H9 (cell line): ENCODE data around the gene GCSH. TPM values are rescaled to one million over a fixed set of nuclear protein-coding genes. Genes with fewer than 3 reads are reported as not detected.
A peak's percentile ranks its signal among the peaks of the same experiment; 100 is the strongest.

Experiments used
- DNase-seq: peaks from one replicate; pipeline ENCODE4 v3.0.0-alpha.2; 2017
- H2AFZ ChIP-seq: one replicate; pipeline ENCODE4 v1.6.1; 2013; ENCODE audit warnings: mild to moderate bottlenecking, low read length, control low read depth, moderate library complexity
- H2AK5ac ChIP-seq: 2 replicates; pipeline ENCODE4 v1.6.1; 2013; ENCODE audit warnings: low read length, control low read depth, mixed read lengths; ENCODE audit not compliant: insufficient read length
- H2BK120ac ChIP-seq: one replicate; pipeline ENCODE4 v1.6.1; 2013; ENCODE audit warnings: low read depth, mild to moderate bottlenecking, low read length, control low read depth, inconsistent platforms; ENCODE audit not compliant: poor library complexity, severe bottlenecking
- H2BK12ac ChIP-seq: 2 replicates; pipeline ENCODE4 v1.6.1; 2013; ENCODE audit warnings: low read length, control low read depth, mixed read lengths, low read depth; ENCODE audit not compliant: insufficient read length
- H2BK15ac ChIP-seq: 2 replicates; pipeline ENCODE4 v1.6.1; 2013; ENCODE audit warnings: low read depth, low read length, control low read depth
- H2BK20ac ChIP-seq: one replicate; pipeline ENCODE4 v1.6.1; 2013; ENCODE audit warnings: low read depth, mild to moderate bottlenecking, low read length, control low read depth, inconsistent platforms; ENCODE audit not compliant: poor library complexity, severe bottlenecking
- H2BK5ac ChIP-seq: 2 replicates; pipeline ENCODE4 v1.6.1; 2013; ENCODE audit warnings: low read length, control low read depth, mixed read lengths; ENCODE audit not compliant: insufficient read length
- H3K14ac ChIP-seq: 2 replicates; pipeline ENCODE4 v1.6.1; 2013; ENCODE audit warnings: low read length, control low read depth; ENCODE audit not compliant: insufficient read depth
- H3K18ac ChIP-seq: 2 replicates; pipeline ENCODE4 v1.6.1; 2013; ENCODE audit warnings: low read depth, mild to moderate bottlenecking, mixed read lengths, low read length, control low read depth; ENCODE audit not compliant: insufficient read length
- H3K23ac ChIP-seq: 2 replicates; pipeline ENCODE4 v1.6.1; 2013; ENCODE audit warnings: low read length, control low read depth, mixed read lengths, low read depth; ENCODE audit not compliant: insufficient read length
- H3K23me2 ChIP-seq: 2 replicates; pipeline ENCODE4 v1.6.1; 2013; ENCODE audit warnings: low read depth, mild to moderate bottlenecking, mixed read lengths, low read length, control low read depth; ENCODE audit not compliant: insufficient read length, poor library complexity, severe bottlenecking
- H3K27ac ChIP-seq: 2 replicates; pipeline ENCODE4 v1.5.1; 2013; ENCODE audit warnings: low read length, control low read depth, mixed read lengths, low read depth; ENCODE audit not compliant: insufficient read length
- H3K27me3 ChIP-seq: 2 replicates; pipeline ENCODE4 v1.6.1; 2013; ENCODE audit warnings: low read length, control low read depth, inconsistent platforms; ENCODE audit not compliant: insufficient read depth
- H3K4ac ChIP-seq: 2 replicates; pipeline ENCODE4 v1.6.1; 2013; ENCODE audit warnings: low read depth, mild to moderate bottlenecking, control low read depth, inconsistent platforms, low read length, moderate library complexity
- H3K4me1 ChIP-seq: 2 replicates; pipeline ENCODE4 v1.6.1; 2013; ENCODE audit warnings: low read length, control low read depth, inconsistent platforms; ENCODE audit not compliant: insufficient read depth
- H3K4me2 ChIP-seq: 2 replicates; pipeline ENCODE4 v1.6.1; 2013; ENCODE audit warnings: low read length, control low read depth, mixed read lengths; ENCODE audit not compliant: insufficient read length, insufficient read depth
- H3K56ac ChIP-seq: 2 replicates; pipeline ENCODE4 v1.6.1; 2013; ENCODE audit warnings: low read depth, mild to moderate bottlenecking, mixed read lengths, low read length, control low read depth; ENCODE audit not compliant: insufficient read length
- H3K79me1 ChIP-seq: 2 replicates; pipeline ENCODE4 v1.6.1; 2013; ENCODE audit warnings: low read depth, mild to moderate bottlenecking, moderate library complexity, low read length, control low read depth, inconsistent platforms; ENCODE audit not compliant: insufficient read depth, poor library complexity, severe bottlenecking
- H3K79me2 ChIP-seq: 2 replicates; pipeline ENCODE4 v1.6.1; 2013; ENCODE audit warnings: low read length, control low read depth, inconsistent platforms; ENCODE audit not compliant: insufficient read depth
- H3K9ac ChIP-seq: 2 replicates; pipeline ENCODE4 v1.6.1; 2013; ENCODE audit warnings: low read length, control low read depth, mixed read lengths; ENCODE audit not compliant: insufficient read length; ENCODE audit errors: extremely low read depth
- H3K9me3 ChIP-seq: one replicate; pipeline ENCODE4 v1.6.1; 2013; ENCODE audit warnings: low read depth, low read length, inconsistent platforms; ENCODE audit not compliant: control insufficient read depth
- H3T11ph ChIP-seq: one replicate; pipeline ENCODE4 v1.6.1; 2013; ENCODE audit warnings: mild to moderate bottlenecking, low read length, control low read depth, inconsistent platforms
- H4K20me1 ChIP-seq: one replicate; pipeline ENCODE4 v1.6.1; 2013; ENCODE audit not compliant: control insufficient read depth, insufficient read length, insufficient read depth
- H4K5ac ChIP-seq: 2 replicates; pipeline ENCODE4 v1.6.1; 2013; ENCODE audit warnings: low read depth, mild to moderate bottlenecking, mixed read lengths, low read length, control low read depth; ENCODE audit not compliant: insufficient read length
- H4K8ac ChIP-seq: replicated peaks from 2 replicates; pipeline ENCODE4 v1.6.1; 2013; ENCODE audit warnings: low read length, control low read depth, mixed read lengths, low read depth; ENCODE audit not compliant: insufficient read length
- H4K91ac ChIP-seq: 2 replicates; pipeline ENCODE4 v1.6.1; 2013; ENCODE audit warnings: low read depth, mild to moderate bottlenecking, moderate library complexity, mixed read lengths, low read length, control low read depth; ENCODE audit not compliant: insufficient read length
- H3K27ac Mint-ChIP-seq, 3 experiments: 2 replicates in 2 of 3; 3 replicates in 1 of 3; pipeline ENCODE4 v1.8.0; 2020 to 2021; ENCODE audit warnings: mixed read lengths in 3 of 3, mild to moderate bottlenecking in 1 of 3, moderate library complexity in 1 of 3
- H3K27me3 Mint-ChIP-seq: 2 replicates; pipeline ENCODE4 v1.8.0; 2021; ENCODE audit warnings: low read depth, mild to moderate bottlenecking, moderate library complexity, mixed read lengths
- H3K36me3 Mint-ChIP-seq, 3 experiments: 2 replicates in 2 of 3; 3 replicates in 1 of 3; pipeline ENCODE4 v1.8.0; 2020 to 2021; ENCODE audit warnings: low read depth in 3 of 3, mixed read lengths in 3 of 3; ENCODE audit not compliant: insufficient read depth in 1 of 3
- H3K4me1 Mint-ChIP-seq, 2 experiments: 2 replicates each; pipeline ENCODE4 v1.8.0; 2020; ENCODE audit warnings: mixed read lengths in 2 of 2
- H3K4me3 Mint-ChIP-seq, 2 experiments: 2 replicates in 1 of 2; 3 replicates in 1 of 2; pipeline ENCODE4 v1.8.0; 2020 to 2021; ENCODE audit warnings: mild to moderate bottlenecking in 2 of 2, mixed read lengths in 2 of 2, moderate library complexity in 1 of 2
- H3K9me3 Mint-ChIP-seq, 2 experiments: 2 replicates in 1 of 2; 3 replicates in 1 of 2; pipeline ENCODE4 v1.8.0; 2020; ENCODE audit warnings: mild to moderate bottlenecking in 2 of 2, mixed read lengths in 2 of 2, moderate library complexity in 1 of 2
- WGBS: extraction: QIAGEN DNeasy Blood & Tissue Kit; methylation state at CpG from one replicate; pipeline ENCODE4 v1.1.7; 2013; ENCODE audit warnings: missing lambda C conversion rate, low lambda C conversion rate, mixed read lengths; ENCODE audit not compliant: insufficient read length; ENCODE audit errors: extremely low coverage; 5-methylcytosine and 5-hydroxymethylcytosine counted together
- total RNA-seq: library from RNA; stranded (reverse); gene quantifications from 2 replicates; pipeline ENCODE4 v1.2.1, GENCODE V29; 2021
- TF ChIP-seq, protein P1 (sequence below): fragments of 200-600 bp; sonication (generic); conservative IDR thresholded peaks from 3 replicates; pipeline ENCODE4 v1.8.0; 2021; ENCODE audit warnings: antibody characterized with exemption, mild to moderate bottlenecking

The GCSH gene
- total RNA-seq, 1 experiment from 2014 or later = 87.4 TPM

GRCh38 chr16:81070979-81071378 is 25.2 kb downstream of the GCSH start:
- H3K27me3 Mint-ChIP-seq = no peaks in the 10 kb centered on the region; the same call in 1 of the 2 replicates
- no peak overlapping the region for H3K4me2 ChIP-seq
- H3K79me1 ChIP-seq = no peaks in the 10 kb centered on the region
- no peaks in the 10 kb centered on the region for H3K9me3 Mint-ChIP-seq
- no peak overlapping the region for H3T11ph ChIP-seq
- no peaks in the 10 kb centered on the region for H3K36me3 Mint-ChIP-seq
- H2BK12ac ChIP-seq = no peak overlapping the region
- no peak for DNase-seq
- no CpG with 5 or more reads among the region's 8 CpGs for WGBS
- no peak overlapping the region for H3K4ac ChIP-seq
- H2BK20ac ChIP-seq = no peak overlapping the region
- no peak overlapping the region for H2BK15ac ChIP-seq
- H3K23ac ChIP-seq = no peak overlapping the region
- no peak overlapping the region for H2AFZ ChIP-seq
- no peaks in the 10 kb centered on the region for H3K27me3 ChIP-seq
- no peaks in the 10 kb centered on the region for H3K9me3 ChIP-seq
- no peaks in the 10 kb centered on the region for H3K23me2 ChIP-seq
- no peak overlapping the region for H4K91ac ChIP-seq
- H3K27ac Mint-ChIP-seq = 0 out of 7 replicates have a peak overlapping the region, but pooled peaks of 1 of the 3 experiments have one; percentile 68
- H4K5ac ChIP-seq = no peak overlapping the region
- H2BK120ac ChIP-seq = no peak overlapping the region
- no peaks in the 10 kb centered on the region for H4K20me1 ChIP-seq
- H3K79me2 ChIP-seq = no peaks in the 10 kb centered on the region
- no peak overlapping the region for H2BK5ac ChIP-seq
- no peak overlapping the region for H3K27ac ChIP-seq
- no peaks in the 10 kb centered on the region for H3K4me1 ChIP-seq
- no peak overlapping the region for H4K8ac ChIP-seq
- no peak overlapping the region for H3K18ac ChIP-seq
- no peak overlapping the region for H3K14ac ChIP-seq
- no peak overlapping the region for H3K4me3 Mint-ChIP-seq
- no peak overlapping the region for H3K56ac ChIP-seq
- H2AK5ac ChIP-seq = no peak overlapping the region
- TF ChIP-seq, protein P1, sequence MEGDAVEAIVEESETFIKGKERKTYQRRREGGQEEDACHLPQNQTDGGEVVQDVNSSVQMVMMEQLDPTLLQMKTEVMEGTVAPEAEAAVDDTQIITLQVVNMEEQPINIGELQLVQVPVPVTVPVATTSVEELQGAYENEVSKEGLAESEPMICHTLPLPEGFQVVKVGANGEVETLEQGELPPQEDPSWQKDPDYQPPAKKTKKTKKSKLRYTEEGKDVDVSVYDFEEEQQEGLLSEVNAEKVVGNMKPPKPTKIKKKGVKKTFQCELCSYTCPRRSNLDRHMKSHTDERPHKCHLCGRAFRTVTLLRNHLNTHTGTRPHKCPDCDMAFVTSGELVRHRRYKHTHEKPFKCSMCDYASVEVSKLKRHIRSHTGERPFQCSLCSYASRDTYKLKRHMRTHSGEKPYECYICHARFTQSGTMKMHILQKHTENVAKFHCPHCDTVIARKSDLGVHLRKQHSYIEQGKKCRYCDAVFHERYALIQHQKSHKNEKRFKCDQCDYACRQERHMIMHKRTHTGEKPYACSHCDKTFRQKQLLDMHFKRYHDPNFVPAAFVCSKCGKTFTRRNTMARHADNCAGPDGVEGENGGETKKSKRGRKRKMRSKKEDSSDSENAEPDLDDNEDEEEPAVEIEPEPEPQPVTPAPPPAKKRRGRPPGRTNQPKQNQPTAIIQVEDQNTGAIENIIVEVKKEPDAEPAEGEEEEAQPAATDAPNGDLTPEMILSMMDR = no peak
- no peak overlapping the region for H3K9ac ChIP-seq
- peaks cover 14% of the 10 kb centered on the region in 2 experiments for H3K4me1 Mint-ChIP-seq
